GM19324 (cell line): ENCODE results near the gene SPPL2C.
"Not testable (repeated sequence)": the region's sequence is repeated elsewhere in the genome, so short reads cannot be mapped to it uniquely, and the experiment has no call there.

Experiments
- ATAC-seq: cut with Tn5 transposase; IDR thresholded peaks from one replicate; pipeline ENCODE4 v1.9.1; 2021; ENCODE audit warnings: mild to moderate bottlenecking, moderate library complexity; ENCODE audit not compliant: unreplicated experiment, low FRiP score

Gene SPPL2C

DNA sequence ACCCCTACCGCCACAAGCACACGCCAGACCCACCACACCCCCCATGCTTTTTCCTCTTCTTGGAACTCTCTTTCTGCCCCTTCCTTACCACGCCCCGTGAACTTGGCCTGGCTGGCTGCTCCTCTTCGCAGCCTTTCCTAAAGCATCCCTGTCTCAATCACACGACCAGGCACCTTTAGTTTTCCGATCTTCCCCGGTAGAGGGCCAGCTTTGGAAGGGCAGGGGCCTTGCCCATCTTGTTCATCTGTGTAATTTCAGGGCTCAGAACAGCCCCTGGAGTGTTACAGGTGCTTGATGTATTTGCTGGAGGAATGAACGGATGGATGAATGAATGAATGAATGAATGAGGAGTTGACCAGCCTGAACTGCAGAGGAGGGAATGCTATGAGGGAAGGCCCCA, 3.7 kb downstream of the SPPL2C start:
- no peak for ATAC-seq

DNA sequence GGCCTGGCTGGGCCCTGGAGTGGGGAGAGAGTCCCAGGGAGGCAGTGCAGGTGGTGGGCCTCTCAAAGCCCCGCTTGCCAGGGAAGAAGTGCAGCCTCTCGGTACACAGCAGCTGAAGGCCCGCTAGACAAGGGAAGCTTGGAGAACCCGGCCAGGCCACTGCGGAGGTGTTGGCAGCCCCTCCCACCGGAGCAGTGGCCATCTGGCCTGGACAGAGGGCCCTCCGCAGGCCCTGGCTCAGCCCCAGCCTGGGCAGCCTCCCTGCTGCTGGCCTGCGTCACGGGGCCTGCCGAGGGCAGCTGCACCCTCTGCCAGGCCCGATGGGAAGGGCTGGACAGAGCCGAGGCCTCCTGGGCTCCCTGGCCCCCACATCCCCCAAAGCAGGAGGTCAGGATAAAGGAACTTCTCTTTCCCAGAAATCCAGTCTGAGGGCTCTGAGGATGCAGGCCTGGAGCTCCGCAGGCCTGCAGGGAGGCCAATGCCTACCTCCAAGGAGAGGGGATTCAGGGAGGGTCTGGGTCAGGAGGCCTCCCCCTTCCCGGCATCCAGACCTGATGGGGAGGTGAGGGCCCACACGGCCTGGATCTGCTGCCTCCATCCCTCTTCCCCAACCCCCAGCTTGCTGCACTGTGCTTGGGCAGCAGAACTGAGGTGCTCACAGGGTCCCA, 4.3 kb downstream of the SPPL2C start:
- no peak for ATAC-seq

GRCh38 chr17:45849536-45849990, 4.9 kb downstream of the SPPL2C start:
- no peak for ATAC-seq

DNA sequence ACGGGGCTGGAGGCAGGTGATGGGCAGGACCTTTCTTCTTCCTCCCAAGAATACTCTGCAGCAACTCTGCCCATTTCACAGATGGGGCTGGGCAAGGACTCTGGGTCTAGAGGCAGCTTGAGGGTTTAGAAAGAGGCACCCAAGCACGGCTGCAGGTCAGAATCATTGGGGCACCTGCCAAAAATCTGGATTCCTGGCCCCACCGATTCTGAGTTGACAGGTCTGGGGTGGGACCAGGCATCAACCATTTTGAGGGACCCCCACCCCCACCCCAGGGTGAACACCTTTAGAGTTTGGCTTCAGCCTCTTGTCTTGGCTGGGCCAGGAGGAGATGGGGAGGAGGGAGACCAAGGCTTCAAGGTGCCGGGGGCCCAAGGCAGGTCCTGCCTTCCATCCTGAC, 5.3 kb downstream of the SPPL2C start:
- ATAC-seq, result no peak

- ATAC-seq, result no peak
Observed at GRCh38 chr17:45850468-45850867, 5.8 kb downstream of the SPPL2C start.

GRCh38 chr17:45851022-45851421, 6.3 kb downstream of the SPPL2C start:
- ATAC-seq, result no peak

GRCh38 chr17:45851464-45851863, 6.8 kb downstream of the SPPL2C start:
- no peak for ATAC-seq

DNA sequence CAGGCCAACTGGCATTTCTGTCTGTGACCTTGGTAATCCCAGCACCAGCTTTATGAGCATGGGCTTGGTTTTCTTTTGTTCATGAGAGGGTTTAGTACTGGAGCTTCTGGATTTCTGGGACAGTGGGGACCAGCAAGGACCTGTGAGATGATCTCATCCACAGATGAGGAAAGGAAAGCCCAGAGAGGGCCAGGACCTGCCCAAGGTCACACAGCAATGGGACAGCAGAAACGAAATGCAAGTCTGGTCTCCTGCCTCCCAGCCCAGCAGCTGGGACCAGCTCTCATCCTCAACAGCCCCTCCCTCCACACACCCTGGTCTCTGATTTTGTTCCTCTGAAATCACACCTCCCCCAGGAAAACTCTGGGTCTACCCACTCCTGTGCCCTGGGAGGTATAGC, 7.2 kb downstream of the SPPL2C start:
- ATAC-seq, result no peak

- no peak for ATAC-seq
Observed at GRCh38 chr17:45852535-45853297, 8.0 kb downstream of the SPPL2C start.

GRCh38 chr17:45854209-45854608, 9.5 kb downstream of the SPPL2C start:
- no peak for ATAC-seq

GRCh38 chr17:45855691-45856336, 11.1 kb downstream of the SPPL2C start:
- no peak for ATAC-seq

DNA sequence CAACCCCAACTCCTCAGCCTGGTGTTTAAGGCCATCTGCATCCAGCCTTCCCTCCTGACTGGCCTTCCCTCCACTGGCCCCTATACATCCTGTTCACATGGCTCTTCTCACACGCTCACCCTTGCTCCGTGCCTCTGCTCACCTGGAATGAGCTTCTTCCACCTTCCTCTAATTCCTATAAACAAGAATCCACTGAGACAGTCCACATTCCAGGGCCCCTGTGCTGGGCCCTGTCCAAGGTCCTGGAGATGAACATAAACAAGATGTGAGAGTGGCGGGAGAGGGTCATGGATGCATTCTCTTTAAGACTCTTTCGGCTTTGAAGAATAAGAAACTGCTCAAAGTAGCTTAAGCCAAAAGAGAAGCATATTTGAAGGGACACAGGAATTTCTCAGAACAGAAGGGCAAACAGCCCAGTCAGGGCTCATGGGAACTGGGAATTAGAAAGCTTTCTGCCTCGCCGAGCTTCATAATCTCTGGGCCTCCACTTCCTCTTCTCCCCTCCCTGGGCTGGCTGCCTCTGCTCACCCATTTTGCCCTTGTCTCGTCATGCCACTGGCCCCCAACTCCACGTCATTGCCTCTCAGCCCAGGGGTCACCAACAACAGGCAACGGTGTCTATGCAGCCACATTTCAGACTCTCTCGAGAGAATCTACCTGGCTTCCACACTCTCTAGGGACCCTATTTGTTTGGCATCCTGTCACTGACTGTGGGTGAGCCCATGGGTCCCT, 13.5 kb downstream of the SPPL2C start:
- ATAC-seq, result no peak

DNA sequence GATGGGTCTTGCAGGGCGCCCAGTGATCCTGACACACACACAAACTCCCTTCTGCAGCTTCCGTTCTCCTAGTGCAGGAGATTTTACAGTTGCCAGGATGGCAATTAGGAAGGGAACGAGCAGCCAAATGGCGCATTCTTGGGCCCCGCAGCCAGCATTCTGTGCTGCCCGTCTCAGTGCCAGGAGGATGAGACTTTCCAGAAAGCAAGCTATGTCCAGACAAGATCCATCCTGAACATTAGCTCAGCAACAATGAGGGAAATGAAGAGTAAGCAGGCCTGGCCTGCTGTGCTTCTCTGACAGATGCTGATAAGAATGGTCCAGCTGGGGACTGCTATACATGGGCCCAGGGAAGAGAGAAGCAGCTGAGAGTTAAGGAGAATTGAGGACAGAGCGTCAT, 16.5 kb downstream of the SPPL2C start:
- ATAC-seq, result no peak

DNA sequence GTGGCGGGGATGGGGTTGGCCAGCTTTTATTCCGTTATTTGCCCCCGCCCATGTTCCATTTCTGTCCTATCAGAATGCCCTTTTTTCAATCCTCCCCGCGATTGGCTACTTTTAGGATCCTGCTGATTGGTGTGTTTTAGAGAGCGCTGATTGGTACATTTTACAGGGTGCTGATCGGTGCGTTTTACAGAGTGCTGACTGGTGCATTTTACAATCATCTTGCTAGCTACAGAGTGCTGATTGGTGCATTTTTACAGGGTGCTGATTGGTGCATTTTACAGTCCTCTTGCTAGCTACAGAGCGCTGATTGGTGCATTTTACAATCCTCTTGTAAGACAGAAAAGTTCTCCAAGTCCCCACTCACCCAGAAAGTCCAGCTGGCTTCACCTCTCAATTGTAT, 17.4 kb downstream of the SPPL2C start:
- not testable (repeated sequence) for ATAC-seq

DNA sequence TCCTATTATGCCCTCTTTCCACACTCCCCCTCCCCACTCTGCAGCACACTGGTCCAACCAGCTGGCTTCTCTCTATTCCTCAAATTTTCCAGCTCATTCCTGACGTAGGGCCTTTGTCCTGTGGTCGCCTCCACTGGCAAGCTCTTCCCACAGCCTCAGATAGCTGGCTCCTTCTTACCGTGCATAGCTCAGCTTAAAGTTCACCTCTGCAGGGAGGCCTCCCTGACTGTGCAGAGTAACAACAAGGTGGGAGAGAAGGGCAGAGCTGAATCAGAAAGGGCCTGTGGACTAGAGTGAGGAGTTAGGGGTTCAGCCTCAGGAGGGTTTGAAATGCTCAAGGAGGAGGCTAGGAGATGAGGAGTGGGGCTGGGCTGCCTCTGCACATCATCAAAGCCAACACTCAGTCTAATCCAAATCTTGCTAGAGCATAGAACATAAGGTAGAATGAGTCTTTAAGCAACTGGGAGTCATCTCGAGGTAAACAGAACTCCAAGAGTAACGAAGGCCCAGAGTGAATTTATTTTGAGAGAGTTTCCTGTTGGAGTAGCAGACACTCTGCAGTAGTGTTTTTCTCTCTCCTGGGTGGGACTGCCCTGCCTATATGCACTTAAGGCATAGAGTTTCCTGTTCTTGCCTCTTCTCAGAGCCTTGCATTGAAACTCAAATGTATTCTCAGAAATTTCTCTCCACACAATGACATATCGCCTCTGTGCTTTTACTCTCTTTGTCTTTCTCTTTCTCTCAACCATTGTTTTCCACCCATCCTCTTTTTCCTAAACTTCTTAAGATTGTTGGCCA, 19.4 kb downstream of the SPPL2C start:
- no peak for ATAC-seq

DNA sequence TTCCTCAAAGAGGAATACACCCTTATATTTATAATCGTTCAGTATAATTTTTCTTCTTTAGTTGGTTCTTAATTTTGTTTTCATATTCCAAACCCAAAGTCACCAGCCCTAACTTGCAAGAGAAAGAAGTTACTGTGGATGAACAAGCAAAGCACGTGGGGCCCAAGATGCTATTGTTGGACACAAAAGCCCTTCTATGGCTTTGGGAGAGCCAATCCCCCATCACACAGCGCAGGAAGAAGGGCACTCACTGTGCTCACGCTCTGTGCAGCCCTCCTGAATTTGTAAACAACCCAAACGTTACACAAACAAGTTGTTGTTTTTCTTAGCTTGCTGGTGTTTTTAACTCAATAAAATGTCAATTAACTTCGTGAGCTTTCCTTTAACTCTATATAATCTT, 22.5 kb downstream of the SPPL2C start:
- ATAC-seq, result no peak

DNA sequence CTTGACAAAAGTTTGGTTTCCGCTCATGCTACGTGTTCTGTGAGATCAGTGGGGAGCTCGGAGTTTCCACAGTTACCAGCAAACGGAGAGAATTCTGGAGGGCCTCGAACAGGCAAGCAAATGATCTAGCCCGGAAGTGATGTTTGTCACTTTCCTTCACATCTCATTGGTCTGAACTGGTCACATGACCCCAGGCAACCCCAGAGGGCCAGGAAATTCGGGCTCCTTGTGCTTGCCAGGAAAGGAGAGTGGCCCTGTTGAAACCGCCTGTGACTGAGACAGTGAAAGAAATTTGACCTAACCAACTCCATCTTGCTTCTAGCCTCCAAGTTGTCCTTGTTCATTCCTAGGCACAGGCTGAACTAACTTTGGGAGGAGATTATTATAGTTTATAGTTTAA, 23.0 kb downstream of the SPPL2C start:
- no peak for ATAC-seq

GRCh38 chr17:45868276-45868675, 23.6 kb downstream of the SPPL2C start:
- ATAC-seq, result no peak

GRCh38 chr17:45869676-45870341, 25.1 kb downstream of the SPPL2C start:
- no peak for ATAC-seq
